ENCODE measurements around the gene STUM. TPM values are rescaled to one million over a fixed set of nuclear protein-coding genes. Genes with fewer than 3 reads are reported as not detected.

The STUM gene
- total RNA-seq, 1 experiment from 2014 or later, result not detected

DNA sequence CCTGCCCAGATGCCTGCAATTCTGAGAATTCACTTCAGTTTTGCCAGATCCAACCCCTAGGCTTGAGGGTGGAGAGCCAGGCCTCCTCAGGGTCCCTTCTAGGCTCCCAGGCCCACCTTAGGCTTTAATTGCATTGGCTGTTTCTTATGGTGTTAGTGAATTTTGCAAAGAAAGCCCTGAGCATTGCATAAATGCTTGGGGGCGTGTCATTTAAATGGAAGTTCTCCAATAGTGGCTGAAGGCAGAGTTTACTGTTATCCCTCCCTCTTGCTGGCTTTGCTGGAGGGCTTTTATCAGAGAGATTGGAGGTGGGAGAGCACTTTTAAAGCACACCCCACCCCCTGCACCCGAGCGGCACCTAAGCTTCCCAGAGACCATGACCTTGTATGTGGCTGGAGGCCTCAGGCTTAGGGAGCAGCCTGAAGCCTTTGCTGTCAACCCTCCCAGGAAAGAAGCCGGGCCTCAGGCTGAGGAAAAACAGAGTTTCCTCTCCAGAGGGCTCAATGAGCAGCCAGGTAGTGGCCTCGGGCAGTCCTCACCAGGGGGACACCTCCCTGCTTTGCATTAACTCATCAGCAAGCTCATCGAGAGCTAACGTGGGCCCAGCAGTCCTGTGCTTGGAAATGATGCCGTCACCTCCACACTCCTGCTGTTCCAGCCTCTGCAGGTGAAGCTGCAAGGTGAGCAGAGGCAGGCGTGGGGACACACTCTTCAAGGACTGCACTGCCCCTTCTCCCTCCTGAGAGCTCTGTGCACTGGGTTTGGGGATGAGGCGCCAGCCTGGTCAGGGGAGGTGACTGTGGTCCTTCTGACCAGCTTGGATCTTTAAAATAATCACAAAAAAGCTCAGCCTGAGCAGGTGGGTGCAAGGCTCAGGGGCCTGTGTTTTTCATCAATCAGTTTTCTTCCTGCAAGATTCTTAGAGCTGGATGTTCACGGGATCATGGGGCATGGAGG, 58.0 kb downstream of the STUM start:
- no peaks in the 10 kb centered on the region for H3K9me3 Mint-ChIP-seq (ENCODE audit: low read depth, unreplicated experiment)
- BruUV-seq (replicated peaks), result no TSS peak
- no peaks in the 10 kb centered on the region for H3K36me3 Mint-ChIP-seq (ENCODE audit: insufficient read depth, unreplicated experiment)
- no peak overlapping the region for H3K4me3 Mint-ChIP-seq (ENCODE audit: low read depth, unreplicated experiment)
- intact Hi-C loops (cut with micrococcal nuclease; ENCODE audit: unreplicated experiment), result no loop called here
- no peaks in the 10 kb centered on the region for H3K4me1 Mint-ChIP-seq (ENCODE audit: low read depth, unreplicated experiment)
- CTCF ChIA-PET, result no interaction called here
- TF ChIP-seq, protein P1, sequence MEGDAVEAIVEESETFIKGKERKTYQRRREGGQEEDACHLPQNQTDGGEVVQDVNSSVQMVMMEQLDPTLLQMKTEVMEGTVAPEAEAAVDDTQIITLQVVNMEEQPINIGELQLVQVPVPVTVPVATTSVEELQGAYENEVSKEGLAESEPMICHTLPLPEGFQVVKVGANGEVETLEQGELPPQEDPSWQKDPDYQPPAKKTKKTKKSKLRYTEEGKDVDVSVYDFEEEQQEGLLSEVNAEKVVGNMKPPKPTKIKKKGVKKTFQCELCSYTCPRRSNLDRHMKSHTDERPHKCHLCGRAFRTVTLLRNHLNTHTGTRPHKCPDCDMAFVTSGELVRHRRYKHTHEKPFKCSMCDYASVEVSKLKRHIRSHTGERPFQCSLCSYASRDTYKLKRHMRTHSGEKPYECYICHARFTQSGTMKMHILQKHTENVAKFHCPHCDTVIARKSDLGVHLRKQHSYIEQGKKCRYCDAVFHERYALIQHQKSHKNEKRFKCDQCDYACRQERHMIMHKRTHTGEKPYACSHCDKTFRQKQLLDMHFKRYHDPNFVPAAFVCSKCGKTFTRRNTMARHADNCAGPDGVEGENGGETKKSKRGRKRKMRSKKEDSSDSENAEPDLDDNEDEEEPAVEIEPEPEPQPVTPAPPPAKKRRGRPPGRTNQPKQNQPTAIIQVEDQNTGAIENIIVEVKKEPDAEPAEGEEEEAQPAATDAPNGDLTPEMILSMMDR (IDR thresholded peaks at IDR 0.05; ENCODE audit: unreplicated experiment), result no peak
- peaks cover 93% of the 10 kb centered on the region for H3K27me3 Mint-ChIP-seq (ENCODE audit: unreplicated experiment)
- no peak overlapping the region for H3K27ac Mint-ChIP-seq (ENCODE audit: unreplicated experiment)
- DNase-seq, result no peak

DNA sequence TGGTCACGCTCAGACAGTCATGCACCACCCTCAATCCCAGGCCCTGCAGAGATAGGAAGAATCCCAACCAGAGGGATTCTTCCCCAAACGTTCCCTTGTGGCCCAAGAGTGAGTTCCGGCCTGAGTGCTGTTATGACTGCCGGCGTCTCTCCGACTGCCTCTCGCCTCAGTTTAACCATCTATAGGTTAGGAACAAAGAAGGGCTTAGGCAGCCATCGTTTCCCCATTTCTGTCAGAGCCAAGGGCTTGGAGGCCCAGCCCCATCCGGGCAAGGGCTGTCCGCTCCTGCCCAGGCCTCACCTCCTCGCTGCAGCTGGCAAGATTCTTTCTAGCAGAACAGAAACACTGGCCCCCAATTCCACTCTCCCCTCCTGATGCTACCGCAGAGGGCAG, 58.7 kb downstream of the STUM start:
- CTCF ChIA-PET, result no interaction called here
- Mint-ChIP-seq H3K27ac (ENCODE audit: unreplicated experiment) (no peak overlapping the region), H3K9me3 (ENCODE audit: low read depth, unreplicated experiment) (no peaks in the 10 kb centered on the region), H3K36me3 (ENCODE audit: insufficient read depth, unreplicated experiment) (no peaks in the 10 kb centered on the region), H3K4me3 (ENCODE audit: low read depth, unreplicated experiment) (no peak overlapping the region), H3K4me1 (ENCODE audit: low read depth, unreplicated experiment) (no peaks in the 10 kb centered on the region), H3K27me3 (ENCODE audit: unreplicated experiment) (peaks cover 93% of the 10 kb centered on the region)
- no TSS peak for BruUV-seq (replicated peaks)
- TF ChIP-seq, protein P1 (IDR thresholded peaks at IDR 0.05; ENCODE audit: unreplicated experiment), result no peak
- no peak for DNase-seq
- intact Hi-C loops (cut with micrococcal nuclease; ENCODE audit: unreplicated experiment), result no loop called here

DNA sequence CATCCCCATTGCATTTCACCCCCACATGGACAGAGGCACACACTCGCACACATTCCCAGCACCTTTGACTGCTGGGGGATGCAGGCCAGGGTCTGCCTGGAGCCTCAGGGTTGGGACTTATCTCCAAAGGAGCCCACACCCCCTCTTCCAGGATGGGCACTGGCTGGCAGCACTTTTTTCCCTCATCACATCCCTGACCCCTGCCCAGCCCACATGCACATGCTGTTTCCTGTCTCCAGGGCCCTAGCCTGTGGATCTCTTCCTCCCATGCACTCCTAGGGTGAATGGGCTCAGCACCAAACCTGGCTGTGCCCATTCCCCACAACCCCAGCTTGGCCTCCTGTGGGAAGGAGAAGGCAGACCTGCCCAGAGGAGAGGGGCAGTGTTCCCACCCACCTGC, 59.3 kb downstream of the STUM start:
- DNase-seq, result no peak
- BruUV-seq (replicated peaks), result no TSS peak
- no peaks in the 10 kb centered on the region for H3K36me3 Mint-ChIP-seq (ENCODE audit: insufficient read depth, unreplicated experiment)
- intact Hi-C loops (cut with micrococcal nuclease; ENCODE audit: unreplicated experiment), result loop anchor here (2.0 kb wide), 1 partner anchor 61 kb away; no protein-coding TSS in a partner anchor
- H3K9me3 Mint-ChIP-seq (ENCODE audit: low read depth, unreplicated experiment), result no peaks in the 10 kb centered on the region
- no peaks in the 10 kb centered on the region for H3K4me1 Mint-ChIP-seq (ENCODE audit: low read depth, unreplicated experiment)
- no peak overlapping the region for H3K27ac Mint-ChIP-seq (ENCODE audit: unreplicated experiment)
- H3K4me3 Mint-ChIP-seq (ENCODE audit: low read depth, unreplicated experiment), result no peak overlapping the region
- TF ChIP-seq, protein P1 (IDR thresholded peaks at IDR 0.05; ENCODE audit: unreplicated experiment), result peak; percentile 8
- CTCF ChIA-PET, result no interaction called here
- H3K27me3 Mint-ChIP-seq (ENCODE audit: unreplicated experiment), result peaks cover 94% of the 10 kb centered on the region

DNA sequence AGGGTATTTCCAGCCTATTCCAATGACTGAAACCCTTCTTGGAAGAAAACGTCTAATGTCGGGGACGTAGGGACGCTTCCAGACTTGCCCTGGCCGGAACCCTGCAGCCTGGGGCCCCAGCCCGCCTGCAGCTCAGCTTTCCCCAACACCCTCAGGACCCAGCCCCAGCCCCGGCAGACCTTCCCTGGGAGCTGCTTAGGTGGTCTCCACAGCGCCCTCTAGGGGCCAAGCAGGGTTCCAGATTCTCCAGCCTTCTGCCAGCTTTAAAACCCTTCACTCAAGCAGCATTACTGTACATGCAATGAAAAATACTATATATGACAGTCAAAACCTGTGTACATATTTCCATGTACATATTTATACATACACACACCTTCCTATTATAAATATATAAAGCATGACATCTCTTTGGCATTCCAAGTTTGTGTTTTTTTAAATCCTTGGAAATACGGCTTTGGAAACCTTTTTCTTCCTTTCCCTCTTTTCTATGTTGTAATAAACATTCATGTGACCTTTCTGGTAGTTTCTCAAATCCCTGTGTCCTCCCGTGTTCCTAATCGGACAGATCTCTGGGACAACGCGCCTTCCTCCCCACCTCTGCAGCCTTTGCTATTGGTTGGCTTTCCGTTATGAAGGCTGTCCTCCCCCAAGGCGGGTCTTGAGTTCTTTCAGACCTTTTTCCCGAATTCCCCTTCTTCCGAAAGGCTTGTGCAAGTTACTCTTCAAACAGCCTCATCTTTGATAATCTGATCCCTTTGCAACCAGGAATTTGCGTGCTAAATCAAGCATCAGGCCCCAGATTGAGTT, 60.3 kb downstream of the STUM start:
- BruUV-seq (replicated peaks), result no TSS peak
- DNase-seq, result peak; percentile 76
- no peak overlapping the region for H3K4me3 Mint-ChIP-seq (ENCODE audit: low read depth, unreplicated experiment)
- TF ChIP-seq, protein P1 (IDR thresholded peaks at IDR 0.05; ENCODE audit: unreplicated experiment), result peak; percentile 86
- H3K27me3 Mint-ChIP-seq (ENCODE audit: unreplicated experiment), result peaks cover 90% of the 10 kb centered on the region
- no peaks in the 10 kb centered on the region for H3K36me3 Mint-ChIP-seq (ENCODE audit: insufficient read depth, unreplicated experiment)
- no peaks in the 10 kb centered on the region for H3K4me1 Mint-ChIP-seq (ENCODE audit: low read depth, unreplicated experiment)
- CTCF ChIA-PET, result interaction anchor here (0.6 to 1.1 kb wide), 5 partner anchors 17 to 326 kb away, joined by 3 to 12 read pairs (median 4); partner anchors contain the start of gene STUM
- no peaks in the 10 kb centered on the region for H3K9me3 Mint-ChIP-seq (ENCODE audit: low read depth, unreplicated experiment)
- no peak overlapping the region for H3K27ac Mint-ChIP-seq (ENCODE audit: unreplicated experiment)
- intact Hi-C loops (cut with micrococcal nuclease; ENCODE audit: unreplicated experiment), result loop anchor here (2.0 kb wide), 1 partner anchor 62 kb away; no protein-coding TSS in a partner anchor

Measured in Calu3 (cell line).